Measurements from ENCODE around the gene ATP8B4.

DNA sequence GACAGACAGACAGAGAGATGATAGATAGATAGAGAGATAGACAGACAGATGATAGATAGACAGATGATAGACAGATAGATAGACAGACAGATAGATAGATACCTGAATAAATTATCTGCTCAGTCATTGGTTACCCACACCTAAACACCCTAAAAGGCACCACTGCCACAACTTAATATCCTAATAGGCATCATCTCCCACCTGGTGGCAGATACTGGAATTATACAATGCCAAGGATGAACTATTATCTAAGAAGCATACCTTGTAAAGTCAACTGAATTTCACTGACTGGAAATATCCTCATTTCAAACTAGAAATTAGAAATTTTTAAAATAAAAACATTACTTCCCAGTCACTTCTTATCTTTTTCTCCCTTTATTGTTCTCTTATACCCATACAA is 19.4 kb upstream of the ATP8B4 start:
- TF ChIP-seq, protein P1, sequence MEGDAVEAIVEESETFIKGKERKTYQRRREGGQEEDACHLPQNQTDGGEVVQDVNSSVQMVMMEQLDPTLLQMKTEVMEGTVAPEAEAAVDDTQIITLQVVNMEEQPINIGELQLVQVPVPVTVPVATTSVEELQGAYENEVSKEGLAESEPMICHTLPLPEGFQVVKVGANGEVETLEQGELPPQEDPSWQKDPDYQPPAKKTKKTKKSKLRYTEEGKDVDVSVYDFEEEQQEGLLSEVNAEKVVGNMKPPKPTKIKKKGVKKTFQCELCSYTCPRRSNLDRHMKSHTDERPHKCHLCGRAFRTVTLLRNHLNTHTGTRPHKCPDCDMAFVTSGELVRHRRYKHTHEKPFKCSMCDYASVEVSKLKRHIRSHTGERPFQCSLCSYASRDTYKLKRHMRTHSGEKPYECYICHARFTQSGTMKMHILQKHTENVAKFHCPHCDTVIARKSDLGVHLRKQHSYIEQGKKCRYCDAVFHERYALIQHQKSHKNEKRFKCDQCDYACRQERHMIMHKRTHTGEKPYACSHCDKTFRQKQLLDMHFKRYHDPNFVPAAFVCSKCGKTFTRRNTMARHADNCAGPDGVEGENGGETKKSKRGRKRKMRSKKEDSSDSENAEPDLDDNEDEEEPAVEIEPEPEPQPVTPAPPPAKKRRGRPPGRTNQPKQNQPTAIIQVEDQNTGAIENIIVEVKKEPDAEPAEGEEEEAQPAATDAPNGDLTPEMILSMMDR (IDR thresholded peaks at IDR 0.05; ENCODE audit: low read length) = no peak
- TF ChIP-seq EZH2 (IDR thresholded peaks at IDR 0.05; ENCODE audit: borderline replicate concordance, low read length) = no peak
